HG02885 (cell line): ENCODE results near the gene ANKRD62.
"Not testable (repeated sequence)": the region's sequence is repeated elsewhere in the genome, so short reads cannot be mapped to it uniquely, and the experiment has no call there.

ENCODE experiments used
- ATAC-seq: cut with Tn5 transposase; IDR thresholded peaks from one replicate; pipeline ENCODE4 v1.9.1; 2021; ENCODE audit warnings: mild to moderate bottlenecking; ENCODE audit not compliant: unreplicated experiment, poor library complexity

Gene ANKRD62

DNA sequence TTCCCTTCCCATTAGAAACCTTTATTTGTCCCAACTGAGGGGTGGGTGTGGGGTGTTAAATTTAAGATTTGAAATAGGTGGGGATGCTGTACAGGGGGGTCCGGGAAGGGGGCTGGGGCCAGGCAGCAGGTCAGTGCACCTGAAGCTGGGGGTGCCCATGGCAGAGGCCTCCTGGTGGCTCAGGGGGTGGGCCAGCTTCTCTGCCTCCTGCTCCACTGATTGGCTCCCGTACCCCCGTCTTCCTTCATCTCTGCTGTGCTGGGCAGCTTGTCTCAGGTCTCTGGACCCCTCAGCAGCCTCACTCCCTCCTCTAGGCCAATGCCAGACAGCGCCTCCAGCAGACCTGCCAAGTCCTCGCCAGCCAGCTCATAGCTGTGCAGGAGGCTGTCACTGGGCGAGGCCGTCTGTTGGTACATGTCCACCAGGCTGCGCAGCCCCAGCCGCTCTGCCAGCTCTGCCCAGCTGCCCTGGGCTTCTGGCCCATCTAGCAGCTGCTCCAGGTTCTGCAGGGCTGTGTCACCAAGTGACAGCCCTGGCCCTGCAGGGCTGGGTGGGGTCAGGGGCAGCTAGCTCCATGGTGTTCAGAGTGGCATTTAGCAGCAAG, 2.0 kb upstream of the ANKRD62 start:
- ATAC-seq = no peak

DNA sequence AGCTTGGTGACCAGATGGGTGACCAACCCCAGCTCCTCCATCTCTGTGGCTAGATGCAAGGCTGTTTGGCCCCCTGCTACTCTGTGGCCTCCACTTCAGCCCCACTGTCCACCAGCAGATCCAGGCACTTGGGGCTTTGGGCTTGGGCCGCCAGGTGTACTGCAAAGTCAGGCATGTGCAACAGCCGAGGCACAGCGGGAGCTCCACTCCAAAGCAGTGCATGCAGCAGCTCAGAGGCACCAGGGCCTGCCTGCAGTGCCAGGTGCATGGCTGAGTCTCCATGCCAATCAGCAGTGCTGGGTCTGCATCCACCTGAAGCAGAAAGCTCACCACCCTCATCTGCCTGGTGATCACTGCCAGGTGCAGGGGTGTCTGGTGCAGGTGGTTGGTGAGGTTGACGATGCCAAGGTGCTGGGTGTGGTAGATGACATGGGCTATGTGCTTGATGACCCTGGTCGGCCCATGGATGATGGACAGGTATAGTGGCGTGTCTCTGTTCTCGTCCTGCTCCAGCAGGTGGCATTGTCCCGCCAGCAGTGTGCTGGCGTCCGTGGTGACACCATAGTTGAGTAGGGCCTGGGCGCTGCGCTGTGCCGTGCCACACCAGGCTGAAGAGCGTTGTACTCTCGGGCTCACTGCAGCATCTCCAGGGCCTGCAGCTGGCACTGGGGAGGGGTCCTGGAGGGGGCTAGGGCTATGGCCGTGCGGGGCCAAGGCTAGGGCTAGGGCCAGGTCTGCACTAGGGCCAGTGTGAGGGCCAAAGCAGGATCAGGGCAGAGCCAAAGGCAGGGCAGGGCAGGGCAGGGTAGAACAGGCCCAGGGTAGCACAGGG, 1.0 kb upstream of the ANKRD62 start:
- peak; percentile 51 for ATAC-seq

GRCh38 chr18:12098374-12098773, 4.7 kb downstream of the ANKRD62 start:
- no peak for ATAC-seq

- no peak for ATAC-seq
Measured at GRCh38 chr18:12099160-12099559, 5.5 kb downstream of the ANKRD62 start.

DNA sequence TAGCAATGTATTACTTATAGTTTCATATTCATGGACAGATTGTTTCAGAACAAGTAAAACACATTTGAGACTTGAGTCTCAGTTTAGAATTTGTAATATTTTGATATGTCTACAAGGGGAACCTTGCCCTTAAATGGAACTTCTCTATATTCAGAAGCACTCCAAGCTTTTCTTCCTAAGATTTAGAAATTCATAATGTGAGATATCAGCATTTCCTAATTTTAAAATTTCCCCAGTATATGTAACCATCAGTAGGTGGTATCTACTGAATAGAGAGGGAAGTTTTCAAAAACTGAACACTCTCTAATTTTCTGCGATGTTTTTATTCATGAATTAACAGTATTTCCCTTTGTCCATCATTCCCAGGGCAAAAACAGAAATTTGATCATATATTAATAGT, 7.6 kb downstream of the ANKRD62 start:
- no peak for ATAC-seq

DNA sequence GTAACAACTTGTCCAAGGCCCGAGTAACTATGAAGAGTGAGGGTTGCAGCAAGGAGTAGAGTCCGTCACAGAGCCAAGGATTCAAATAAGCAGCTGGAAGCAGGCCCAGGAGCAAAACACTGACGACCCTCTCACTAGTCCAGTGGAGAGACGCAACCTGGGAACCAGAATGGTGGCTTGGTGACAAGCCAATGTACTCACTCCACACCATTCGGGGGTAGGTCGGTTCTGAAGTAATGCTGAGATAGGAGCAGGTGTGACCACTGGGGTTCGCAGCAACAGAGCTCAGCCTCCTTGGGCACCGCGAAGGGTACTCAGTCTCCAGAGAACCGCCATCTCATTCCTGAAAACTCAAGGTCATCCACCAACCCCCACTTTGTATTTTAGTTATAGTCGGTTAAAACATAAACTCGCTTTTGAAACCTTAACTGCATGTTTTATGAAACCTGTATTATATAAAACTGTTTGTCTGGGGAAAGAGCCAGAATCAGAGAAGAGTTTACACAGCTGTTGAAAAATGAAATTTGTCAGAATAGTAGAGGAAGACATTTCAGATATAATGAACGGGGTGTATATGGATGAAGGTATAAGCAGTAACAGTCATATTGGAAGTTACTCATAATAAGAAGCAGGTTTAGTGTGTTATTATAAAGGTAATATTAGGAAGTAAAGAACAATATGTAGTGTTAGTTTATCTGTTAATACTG, 8.6 kb downstream of the ANKRD62 start:
- ATAC-seq = no peak

- ATAC-seq = no peak
Measured at GRCh38 chr18:12106471-12106870, 12.8 kb downstream of the ANKRD62 start.

DNA sequence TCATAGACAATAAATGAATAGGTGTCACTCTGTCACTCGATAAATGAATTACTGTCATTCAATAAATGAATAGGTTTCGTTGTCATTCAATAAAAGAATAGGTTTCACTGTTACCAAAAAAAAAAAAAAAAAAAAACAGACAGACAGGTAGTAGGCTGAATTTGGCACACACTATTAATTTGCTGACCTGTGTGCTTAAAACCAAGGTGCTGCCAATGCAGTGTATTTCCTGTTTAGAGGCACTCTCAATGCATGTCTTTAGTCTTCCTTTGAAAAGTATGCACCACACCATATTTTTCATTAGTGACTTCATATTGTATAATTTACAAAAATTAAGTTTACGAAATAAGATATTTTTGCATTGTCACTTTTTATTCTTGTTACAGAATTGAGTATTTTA, 16.2 kb downstream of the ANKRD62 start:
- ATAC-seq = no peak

DNA sequence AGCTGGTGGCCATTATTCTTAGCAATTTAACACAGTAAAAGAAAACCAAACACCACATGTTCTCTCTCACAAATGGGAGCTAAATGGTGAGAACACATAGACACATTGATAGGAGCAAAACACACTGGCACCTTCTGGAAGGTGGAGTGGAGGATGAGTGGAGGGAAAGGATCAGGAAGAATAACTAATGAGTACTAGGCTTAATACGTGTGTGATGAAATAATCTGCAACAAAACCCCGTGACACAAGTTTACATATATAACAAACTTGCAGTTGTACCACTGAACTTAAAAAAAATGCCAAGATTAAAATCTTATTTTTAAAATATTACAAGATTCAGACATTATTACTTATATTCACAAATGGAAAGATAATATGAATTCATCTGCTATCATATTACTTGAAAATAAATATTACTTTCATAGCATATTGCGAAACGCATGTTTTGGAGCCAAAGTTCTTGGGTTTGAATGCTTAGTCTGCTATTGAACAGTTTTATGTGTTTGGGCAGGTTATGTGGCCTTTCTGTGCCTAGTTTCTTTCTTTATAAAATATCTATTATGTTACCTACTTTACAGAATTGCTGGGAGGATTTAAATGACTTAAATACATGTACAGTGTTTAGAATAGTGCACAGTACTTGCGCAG, 20.5 kb downstream of the ANKRD62 start:
- no peak for ATAC-seq

- no peak for ATAC-seq
Measured at GRCh38 chr18:12119358-12119757, 25.7 kb downstream of the ANKRD62 start.

DNA sequence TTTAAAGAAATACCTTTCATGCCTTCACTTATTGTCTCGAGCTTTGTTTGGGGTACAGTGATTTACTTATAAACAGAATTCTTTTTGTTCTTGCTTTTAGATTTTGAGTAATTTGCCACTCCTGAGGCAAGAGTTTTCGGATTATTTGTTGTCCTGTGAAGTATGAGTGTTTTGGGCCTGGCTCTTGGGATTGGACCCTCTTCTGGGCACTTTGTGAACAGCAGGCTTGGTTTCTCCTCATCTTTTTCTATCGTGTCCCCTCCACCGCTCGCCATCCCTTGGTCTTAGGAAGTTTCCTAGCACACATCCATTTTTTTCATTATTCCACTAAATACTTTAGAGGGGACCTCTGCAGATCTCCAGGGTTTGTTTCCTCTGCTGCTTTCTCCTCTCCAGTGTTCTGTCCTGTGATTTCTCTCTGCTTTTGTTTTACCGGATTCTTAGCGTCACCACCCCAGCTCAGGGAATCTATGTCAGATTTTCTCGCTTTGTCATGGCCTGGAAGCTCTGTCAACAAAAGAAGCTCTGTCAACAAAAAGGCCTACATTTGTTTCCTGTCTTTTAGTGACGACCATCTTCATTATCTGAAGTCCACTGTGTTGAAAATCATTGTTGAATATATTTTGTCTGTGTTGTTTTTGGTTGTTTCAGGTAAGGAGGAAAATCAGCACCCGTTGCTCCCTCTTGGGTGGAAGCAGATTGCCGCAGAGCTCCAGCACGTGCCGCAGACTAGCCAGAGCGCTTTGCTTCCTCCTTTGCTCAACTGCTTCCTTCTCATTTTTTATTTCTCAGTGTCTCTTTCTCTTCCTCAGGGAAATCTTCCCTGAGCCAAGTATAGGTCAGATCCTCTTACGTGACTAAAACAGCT, 27.8 kb downstream of the ANKRD62 start:
- no peak for ATAC-seq

GRCh38 chr18:12122043-12122389, 28.4 kb downstream of the ANKRD62 start:
- not testable (repeated sequence) for ATAC-seq

DNA sequence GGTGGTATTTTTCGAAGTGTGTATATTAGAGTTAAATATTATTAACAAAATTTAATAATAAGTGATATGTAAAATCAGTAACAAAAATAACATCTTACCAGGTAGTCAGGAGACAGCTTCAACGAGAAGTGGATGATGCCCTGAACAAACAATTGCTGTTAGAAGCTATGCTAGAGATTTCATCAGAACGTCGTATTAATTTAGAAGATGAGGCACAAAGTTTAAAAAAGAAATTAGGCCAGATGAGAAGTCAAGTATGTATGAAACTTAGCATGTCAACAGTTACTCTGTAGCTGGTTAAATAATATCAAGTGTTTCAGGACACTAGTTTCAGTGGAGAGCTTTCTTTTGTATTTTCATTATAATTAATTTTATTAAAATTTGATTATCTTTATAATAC, 34.0 kb downstream of the ANKRD62 start:
- ATAC-seq = not testable (repeated sequence)

- not testable (repeated sequence) for ATAC-seq
Measured at GRCh38 chr18:12138831-12139230, 45.2 kb downstream of the ANKRD62 start.

DNA sequence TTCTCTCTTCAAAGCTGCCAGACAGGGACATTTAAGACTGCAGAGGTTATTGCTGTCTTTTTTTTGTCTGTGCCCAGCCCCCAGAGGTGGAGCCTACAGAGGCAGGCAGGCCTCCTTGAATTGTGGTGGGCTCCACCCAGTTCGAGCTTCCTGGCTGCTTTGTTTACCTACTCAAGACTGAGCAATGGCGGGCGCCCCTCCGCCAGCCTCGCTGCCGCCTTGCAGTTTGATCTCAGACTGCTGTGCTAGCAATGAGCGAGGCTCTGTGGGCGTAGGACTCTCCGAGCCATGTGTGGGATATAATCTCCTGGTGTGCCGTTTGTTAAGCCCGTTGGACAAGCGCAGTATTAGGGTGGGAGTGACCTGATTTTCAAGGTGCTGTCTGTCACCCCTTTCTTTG, 47.2 kb downstream of the ANKRD62 start:
- ATAC-seq = not testable (repeated sequence)

DNA sequence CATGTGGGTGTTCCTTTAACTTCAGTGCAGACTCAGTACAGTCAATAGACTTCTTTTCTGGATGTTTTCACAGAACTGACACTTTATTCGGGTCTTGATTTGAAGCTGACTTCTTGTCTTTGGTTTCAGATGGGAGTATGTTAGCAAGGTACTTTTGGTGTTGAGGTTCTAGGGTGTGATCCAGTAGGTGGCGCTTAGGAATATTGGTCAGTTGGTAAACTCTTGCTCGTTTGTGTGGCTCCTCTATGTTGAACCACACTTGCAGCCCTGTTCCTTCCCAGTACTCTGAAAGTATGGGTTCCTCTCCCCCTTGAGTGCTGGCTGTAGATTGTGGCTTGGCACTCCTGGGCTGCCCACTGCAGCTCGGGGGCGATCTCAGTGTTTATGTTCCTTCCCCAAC, 48.1 kb downstream of the ANKRD62 start:
- not testable (repeated sequence) for ATAC-seq

DNA sequence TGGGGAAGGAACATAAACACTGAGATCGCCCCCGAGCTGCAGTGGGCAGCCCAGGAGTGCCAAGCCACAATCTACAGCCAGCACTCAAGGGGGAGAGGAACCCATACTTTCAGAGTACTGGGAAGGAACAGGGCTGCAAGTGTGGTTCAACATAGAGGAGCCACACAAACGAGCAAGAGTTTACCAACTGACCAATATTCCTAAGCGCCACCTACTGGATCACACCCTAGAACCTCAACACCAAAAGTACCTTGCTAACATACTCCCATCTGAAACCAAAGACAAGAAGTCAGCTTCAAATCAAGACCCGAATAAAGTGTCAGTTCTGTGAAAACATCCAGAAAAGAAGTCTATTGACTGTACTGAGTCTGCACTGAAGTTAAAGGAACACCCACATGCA, 55.8 kb downstream of the ANKRD62 start:
- ATAC-seq = not testable (repeated sequence)

DNA sequence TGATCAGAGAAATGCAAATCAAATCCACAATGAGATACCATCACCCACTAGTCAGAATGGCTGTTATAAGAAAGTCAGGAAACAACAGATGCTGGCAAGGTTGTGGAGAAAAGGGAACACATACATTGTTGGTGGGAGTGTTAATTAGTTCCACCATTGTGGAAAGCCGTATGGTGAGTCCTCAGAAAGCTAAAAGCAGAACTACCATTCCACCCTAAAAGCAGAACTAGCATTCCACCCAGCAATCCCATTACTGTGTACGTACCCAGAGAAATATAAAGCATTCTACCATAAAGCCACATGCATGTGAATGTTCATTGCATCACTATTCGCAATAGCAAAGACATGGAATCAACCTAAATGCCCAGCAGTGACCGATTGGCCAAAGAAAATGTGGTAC, 60.7 kb downstream of the ANKRD62 start:
- ATAC-seq = no peak

DNA sequence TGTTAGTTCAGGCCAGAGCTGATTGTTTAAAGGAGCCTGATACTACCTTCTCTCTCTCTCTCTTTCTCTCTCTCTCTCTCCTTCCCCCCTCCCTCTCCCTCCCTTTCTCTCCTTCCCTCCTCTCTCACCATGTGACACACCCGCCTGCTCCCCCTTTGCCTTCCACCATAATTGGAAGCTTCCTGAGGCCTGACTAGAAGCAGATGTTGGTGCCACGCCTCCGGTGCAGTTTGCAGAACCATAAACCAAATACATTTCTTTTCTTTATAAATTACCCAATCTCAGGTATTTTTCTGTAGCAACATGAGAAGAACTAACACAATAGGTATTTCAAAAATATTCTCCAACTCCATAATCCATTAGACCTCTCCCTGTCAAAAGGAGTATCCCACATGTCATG, 62.4 kb downstream of the ANKRD62 start:
- ATAC-seq = no peak

GRCh38 chr18:12159446-12159845, 65.8 kb downstream of the ANKRD62 start:
- ATAC-seq = no peak
